ENCODE results near the gene ENAM. TPM values are rescaled to one million over a fixed set of nuclear protein-coding genes. Genes with fewer than 3 reads are reported as not detected.
"Not testable (repeated sequence)": the region's sequence is repeated elsewhere in the genome, so short reads cannot be mapped to it uniquely, and the experiment has no call there.

ENAM gene
- total and polyA plus RNA-seq, 2 of the 13 experiments (the other 11 are each of a cell fraction or from before 2014, with no cell fraction given): not detected

- TF ChIP-seq ZNF280D (CRISPR knock-in tag; IDR thresholded peaks at IDR 0.05) (no peak), ZNF614 (CRISPR knock-in tag; IDR thresholded peaks at IDR 0.05; ENCODE audit: borderline replicate concordance) (no peak), BCL6 (CRISPR knock-in tag; IDR thresholded peaks at IDR 0.05) (no peak), PLRG1 (conservative IDR thresholded peaks at IDR 0.05) (no peak), ZNF331 (CRISPR knock-in tag; IDR thresholded peaks at IDR 0.05) (no peak), REXO4 (CRISPR knock-in tag; IDR thresholded peaks at IDR 0.05; ENCODE audit: borderline replicate concordance) (no peak), ZNF816 (CRISPR knock-in tag; IDR thresholded peaks at IDR 0.05; ENCODE audit: borderline replicate concordance) (no peak), NR3C1 (CRISPR knock-in tag; IDR thresholded peaks at IDR 0.05) (no peak), ZNF616 (CRISPR knock-in tag; IDR thresholded peaks at IDR 0.05; ENCODE audit: low read depth) (no peak), PTBP1 (IDR thresholded peaks at IDR 0.05; ENCODE audit: low read depth, low read length, poor library complexity, severe bottlenecking) (no peak), POLR2A (IDR thresholded peaks at IDR 0.05; ENCODE audit: insufficient read depth in 1 of 2, low read depth in 2 of 2, low read length in 2 of 2) (no peak), PPARG (CRISPR knock-in tag; conservative IDR thresholded peaks at IDR 0.05) (no peak), ZNF207 (IDR thresholded peaks at IDR 0.05; ENCODE audit: borderline replicate concordance) (no peak)
These were observed 11.6 kb downstream of the ENAM start (continued) for GRCh38 chr4:70640192-70640591.

- H3K79me2 ChIP-seq (ENCODE audit: insufficient read depth, low read length); DNase-seq (ENCODE audit: low spot score); H3K4me3 ChIP-seq (replicated peaks in 1 of 3; ENCODE audit: insufficient read depth in 1 of 3, low read depth in 2 of 3, low read length in 3 of 3); H3K4me2 ChIP-seq (ENCODE audit: low read depth, low read length); H3K27me3 ChIP-seq (ENCODE audit: control insufficient read depth in 1 of 2, insufficient read depth in 2 of 2, low read length in 2 of 2); CTCF ChIA-PET (ENCODE audit: low intra/inter-chr PET ratio, low total read pairs); H3K27ac ChIP-seq (ENCODE audit: extremely low read length, insufficient read depth, low read length); POLR2A ChIA-PET; FAIRE-seq; H3K9me3 ChIP-seq (ENCODE audit: low read length); H3K9ac ChIP-seq (ENCODE audit: insufficient read depth, low read depth, low read length); BruUV-seq (replicated peaks); H4K20me1 ChIP-seq (ENCODE audit: insufficient read depth, low read length); ATAC-seq; H3K36me3 ChIP-seq (replicated peaks in 1 of 2; ENCODE audit: control insufficient read depth in 1 of 2, insufficient read depth in 2 of 2, low read length in 2 of 2); H2AFZ ChIP-seq (ENCODE audit: low read length); H3K4me1 ChIP-seq (ENCODE audit: insufficient read depth, low read length): not testable (repeated sequence)
- 51% methylated on average over 4 of the region's 4 CpGs for WGBS (ENCODE audit: low lambda C conversion rate)
- in situ Hi-C loops (cut with HindIII; ENCODE audit: extremely low pct_ligation_motif_present, low pct_unique_long_range_greater_than_20kb) (loop anchor here (25.0 kb wide), 2 partner anchors 362 to 1062 kb away; no protein-coding TSS in a partner anchor), intact Hi-C loops (cut with micrococcal nuclease; ENCODE audit: unreplicated experiment) (loop anchor here (5.0 to 10.0 kb wide), 3 partner anchors 37 to 254 kb away; partner anchors contain the start of genes MOB1B and UTP3)
These were observed 22.2 kb downstream of the ENAM start for GRCh38 chr4:70650741-70651140.
